ENCODE data around the gene SLC16A4. TPM values are rescaled to one million over a fixed set of nuclear protein-coding genes. Genes with fewer than 3 reads are reported as not detected.

The SLC16A4 gene
- total RNA-seq, 1 experiment from 2014 or later: 0.42 TPM

DNA sequence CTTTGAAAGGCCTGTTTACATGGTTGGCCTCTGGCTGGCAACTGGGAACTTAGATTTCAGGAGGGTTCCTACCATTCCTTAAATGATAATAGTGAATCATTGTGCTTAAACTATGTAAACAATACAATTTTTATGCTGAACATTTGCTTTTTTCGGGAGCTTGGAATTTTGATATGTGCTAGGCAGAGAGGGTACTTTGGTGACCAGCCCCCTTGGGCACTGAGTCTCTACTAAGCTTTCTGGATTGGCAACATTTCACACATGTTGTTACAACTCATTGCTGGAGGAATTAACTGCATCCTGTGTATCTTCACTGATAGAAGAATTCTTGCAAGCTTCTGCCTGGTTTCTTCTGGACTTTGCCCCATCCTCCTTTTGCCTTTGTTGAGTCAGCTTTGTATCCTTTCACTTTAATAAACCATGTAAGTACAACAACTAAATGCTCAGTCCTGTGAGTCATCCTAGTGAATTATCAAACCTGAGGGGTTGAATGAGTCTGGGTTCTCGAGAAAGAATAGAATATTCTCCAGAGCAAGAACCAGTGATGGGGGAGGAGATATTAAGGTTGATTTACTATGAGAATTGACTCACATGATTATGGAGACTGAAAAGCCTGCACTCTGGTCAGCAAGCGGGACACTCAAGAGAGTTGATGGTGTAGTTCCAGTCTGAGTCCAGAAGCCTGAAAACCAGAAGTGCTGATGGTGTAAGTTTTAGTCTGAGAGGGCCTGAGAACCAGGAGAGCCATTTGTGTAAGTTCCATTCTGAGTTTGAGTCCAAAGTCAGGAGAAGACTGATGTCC, 3.1 kb upstream of the SLC16A4 start:
- Histone ChIP-seq H3K36me3 (replicated peaks; ENCODE audit: control insufficient read depth, insufficient read depth, low read length) (no peaks in the 10 kb centered on the region), H3K4me3 (ENCODE audit: insufficient read depth, low read depth, low read length) (no peak overlapping the region), H3K27me3 (ENCODE audit: control insufficient read depth, insufficient read depth, low read length) (no peaks in the 10 kb centered on the region)
- no peak for DNase-seq

- no peak overlapping the region for H3K4me3 ChIP-seq (ENCODE audit: insufficient read depth, low read depth, low read length)
- H3K27me3 ChIP-seq (ENCODE audit: control insufficient read depth, insufficient read depth, low read length): no peaks in the 10 kb centered on the region
- no peak for DNase-seq
- H3K36me3 ChIP-seq (replicated peaks; ENCODE audit: control insufficient read depth, insufficient read depth, low read length): no peaks in the 10 kb centered on the region
Measured at GRCh38 chr1:110393286-110393685, 2.5 kb upstream of the SLC16A4 start.

- DNase-seq: no peak
- Histone ChIP-seq H3K4me3 (ENCODE audit: insufficient read depth, low read depth, low read length) (no peak overlapping the region), H3K27me3 (ENCODE audit: control insufficient read depth, insufficient read depth, low read length) (no peaks in the 10 kb centered on the region), H3K36me3 (replicated peaks; ENCODE audit: control insufficient read depth, insufficient read depth, low read length) (no peaks in the 10 kb centered on the region)
Measured at GRCh38 chr1:110390096-110390495, 730 bp downstream of the SLC16A4 start.

DNA sequence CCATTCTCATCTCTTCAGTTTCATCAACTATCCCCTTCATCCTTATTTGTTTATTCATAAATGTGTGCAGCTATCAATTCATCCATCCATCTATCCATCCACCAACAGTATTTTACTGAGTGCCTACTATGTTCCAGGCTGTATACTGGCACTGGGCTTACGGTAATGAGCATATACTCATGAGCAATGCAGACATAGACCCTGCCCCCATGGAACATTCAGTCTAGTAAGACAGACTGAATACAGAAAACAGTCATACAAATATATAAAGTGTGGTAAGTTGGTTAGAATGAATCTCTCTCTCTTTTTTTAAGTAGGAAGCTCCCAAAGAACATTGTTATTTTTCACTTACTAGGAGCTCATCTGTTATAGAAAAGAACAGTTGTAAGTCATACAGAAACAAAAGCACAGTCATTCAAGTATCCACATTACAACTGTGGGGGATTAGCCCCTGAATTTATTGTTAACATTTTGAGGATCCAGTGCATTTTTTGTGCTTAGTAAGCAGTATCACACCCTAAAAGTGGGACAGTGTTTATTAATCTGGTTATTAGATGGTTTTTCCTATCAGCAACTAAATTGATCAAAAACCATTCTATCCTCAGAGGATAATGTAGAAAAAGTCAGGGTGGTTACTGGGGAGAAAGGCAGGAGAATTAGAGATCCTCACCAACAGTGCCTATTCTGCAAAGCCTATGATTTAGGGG, 3.6 kb downstream of the SLC16A4 start:
- H3K4me3 ChIP-seq (ENCODE audit: insufficient read depth, low read depth, low read length): no peak overlapping the region
- H3K27me3 ChIP-seq (ENCODE audit: control insufficient read depth, insufficient read depth, low read length): no peaks in the 10 kb centered on the region
- DNase-seq: no peak
- no peaks in the 10 kb centered on the region for H3K36me3 ChIP-seq (replicated peaks; ENCODE audit: control insufficient read depth, insufficient read depth, low read length)

- no peak for DNase-seq
Measured at GRCh38 chr1:110385369-110385768, 5.5 kb downstream of the SLC16A4 start.

DNA sequence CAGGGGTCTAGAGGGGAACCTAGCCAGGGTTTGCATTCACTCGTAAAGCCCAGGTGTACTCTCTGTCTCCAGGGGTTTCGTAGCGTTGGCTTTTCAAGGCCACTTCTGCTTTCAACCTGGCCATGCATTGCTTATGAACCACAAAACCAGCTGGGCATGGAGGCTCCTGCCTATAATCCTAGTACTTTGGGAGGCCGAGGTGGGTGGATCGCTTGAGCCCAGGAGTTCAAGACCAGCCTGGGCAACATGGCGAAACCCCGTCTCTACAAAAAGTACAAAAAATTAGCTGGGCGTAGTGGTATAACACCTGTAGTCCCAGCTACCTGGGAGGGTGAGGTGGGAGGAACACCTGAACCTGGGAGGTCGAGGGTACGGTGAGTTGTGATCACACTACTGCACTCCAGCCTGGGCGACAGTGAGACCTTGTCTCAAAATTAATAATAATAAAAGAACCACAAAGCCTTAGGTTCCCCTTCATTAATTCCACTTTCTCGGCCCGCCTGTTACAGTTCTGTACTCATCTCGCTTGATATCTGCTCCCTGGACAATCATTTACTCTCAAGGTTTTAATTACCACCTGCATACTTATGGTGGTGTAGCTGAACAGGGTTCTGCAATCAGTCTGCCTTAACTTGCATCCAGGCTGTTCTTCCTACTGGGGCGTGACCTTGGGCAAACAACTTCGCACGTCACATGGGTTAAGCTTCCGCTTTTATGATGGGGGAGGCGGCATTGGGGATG, 6.1 kb downstream of the SLC16A4 start:
- Histone ChIP-seq H3K36me3 (replicated peaks; ENCODE audit: control insufficient read depth, insufficient read depth, low read length) (no peaks in the 10 kb centered on the region; the same call in 1 of the 2 replicates), H3K4me3 (ENCODE audit: insufficient read depth, low read depth, low read length) (no peak overlapping the region), H3K27me3 (ENCODE audit: control insufficient read depth, insufficient read depth, low read length) (no peaks in the 10 kb centered on the region)
- no peak for DNase-seq

More at GRCh38 chr1:110385369-110385768, 5.5 kb downstream of the SLC16A4 start:
- no peaks in the 10 kb centered on the region for H3K27me3 ChIP-seq (ENCODE audit: control insufficient read depth, insufficient read depth, low read length)
- H3K4me3 ChIP-seq (ENCODE audit: insufficient read depth, low read depth, low read length): no peak overlapping the region
- H3K36me3 ChIP-seq (replicated peaks; ENCODE audit: control insufficient read depth, insufficient read depth, low read length): no peaks in the 10 kb centered on the region; the same call in 1 of the 2 replicates

- no peak for DNase-seq
- Histone ChIP-seq H3K4me3 (ENCODE audit: insufficient read depth, low read depth, low read length) (no peak overlapping the region), H3K36me3 (replicated peaks; ENCODE audit: control insufficient read depth, insufficient read depth, low read length) (peaks cover 1% of the 10 kb centered on the region; the same call in 1 of the 2 replicates), H3K27me3 (ENCODE audit: control insufficient read depth, insufficient read depth, low read length) (no peaks in the 10 kb centered on the region)
Measured at GRCh38 chr1:110383251-110383990, 7.4 kb downstream of the SLC16A4 start.

GRCh38 chr1:110380672-110381283, 10.0 kb downstream of the SLC16A4 start:
- no peaks in the 10 kb centered on the region for H3K27me3 ChIP-seq (ENCODE audit: control insufficient read depth, insufficient read depth, low read length)
- no peak for DNase-seq

DNA sequence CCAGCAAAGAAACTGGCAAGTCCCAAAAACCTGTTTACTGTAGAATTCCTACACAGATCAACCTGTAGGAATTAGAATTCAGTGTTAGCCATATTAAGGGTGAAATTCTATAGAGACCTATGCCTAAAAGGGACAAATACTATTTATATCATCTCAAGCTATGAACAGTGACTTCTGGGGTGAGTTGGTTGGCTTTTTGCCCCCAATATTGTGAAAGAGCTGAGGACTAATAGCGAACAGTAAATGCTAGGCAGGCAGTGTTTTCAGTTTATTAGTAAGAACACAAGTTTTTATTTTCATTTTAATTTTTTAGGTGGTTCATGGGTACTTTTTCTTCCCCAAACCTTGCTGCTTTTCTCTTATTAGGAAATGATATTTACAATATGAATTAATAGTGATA, 15.3 kb downstream of the SLC16A4 start:
- DNase-seq: no peak
- Histone ChIP-seq H3K36me3 (replicated peaks; ENCODE audit: control insufficient read depth, insufficient read depth, low read length) (peaks cover 6% of the 10 kb centered on the region), H3K4me3 (ENCODE audit: insufficient read depth, low read depth, low read length) (no peak overlapping the region), H3K27me3 (ENCODE audit: control insufficient read depth, insufficient read depth, low read length) (no peaks in the 10 kb centered on the region)

More at GRCh38 chr1:110380672-110381283, 10.0 kb downstream of the SLC16A4 start:
- Histone ChIP-seq H3K36me3 (replicated peaks; ENCODE audit: control insufficient read depth, insufficient read depth, low read length) (peaks cover 4% of the 10 kb centered on the region), H3K4me3 (ENCODE audit: insufficient read depth, low read depth, low read length) (no peak overlapping the region)

DNA sequence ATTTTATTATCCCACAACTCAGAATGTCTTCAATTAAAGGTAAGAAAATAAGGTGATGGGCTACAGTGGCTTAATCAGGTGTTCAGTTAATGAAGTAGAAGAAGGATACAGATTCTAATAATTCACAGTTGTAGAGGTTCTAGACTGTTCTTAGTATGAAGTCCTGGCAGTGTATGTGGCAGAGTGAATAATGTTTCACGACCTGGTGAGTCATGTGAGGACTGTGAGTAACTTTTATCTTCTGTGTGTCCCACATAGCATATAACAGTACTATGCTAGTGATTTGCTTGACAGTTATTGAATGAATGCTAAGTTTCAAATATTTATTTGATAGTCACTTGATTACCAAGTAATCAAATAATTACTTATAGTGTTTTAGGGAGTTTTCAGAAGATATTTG, 20.0 kb downstream of the SLC16A4 start:
- peaks cover 4% of the 10 kb centered on the region; the same call in 1 of the 2 replicates for H3K36me3 ChIP-seq (replicated peaks; ENCODE audit: control insufficient read depth, insufficient read depth, low read length)
- no peaks in the 10 kb centered on the region for H3K27me3 ChIP-seq (ENCODE audit: control insufficient read depth, insufficient read depth, low read length)
- DNase-seq: no peak
- no peak overlapping the region for H3K4me3 ChIP-seq (ENCODE audit: insufficient read depth, low read depth, low read length)

- Histone ChIP-seq H3K4me3 (ENCODE audit: insufficient read depth, low read depth, low read length) (no peak overlapping the region), H3K36me3 (replicated peaks; ENCODE audit: control insufficient read depth, insufficient read depth, low read length) (peaks cover 3% of the 10 kb centered on the region; the same call in 1 of the 2 replicates), H3K27me3 (ENCODE audit: control insufficient read depth, insufficient read depth, low read length) (no peaks in the 10 kb centered on the region)
- DNase-seq: no peak
Measured at GRCh38 chr1:110364221-110364620, 26.6 kb downstream of the SLC16A4 start.

GRCh38 chr1:110361856-110362255, 29.0 kb downstream of the SLC16A4 start:
- no peak for DNase-seq
- H3K36me3 ChIP-seq (replicated peaks; ENCODE audit: control insufficient read depth, insufficient read depth, low read length): peaks cover 1% of the 10 kb centered on the region; the same call in 1 of the 2 replicates
- no peaks in the 10 kb centered on the region for H3K27me3 ChIP-seq (ENCODE audit: control insufficient read depth, insufficient read depth, low read length)
- no peak overlapping the region for H3K4me3 ChIP-seq (ENCODE audit: insufficient read depth, low read depth, low read length)

GRCh38 chr1:110360431-110360830, 30.4 kb downstream of the SLC16A4 start:
- Histone ChIP-seq H3K4me3 (ENCODE audit: insufficient read depth, low read depth, low read length) (no peak overlapping the region), H3K27me3 (ENCODE audit: control insufficient read depth, insufficient read depth, low read length) (no peaks in the 10 kb centered on the region), H3K36me3 (replicated peaks; ENCODE audit: control insufficient read depth, insufficient read depth, low read length) (peaks cover 4% of the 10 kb centered on the region)
- no peak for DNase-seq

DNA sequence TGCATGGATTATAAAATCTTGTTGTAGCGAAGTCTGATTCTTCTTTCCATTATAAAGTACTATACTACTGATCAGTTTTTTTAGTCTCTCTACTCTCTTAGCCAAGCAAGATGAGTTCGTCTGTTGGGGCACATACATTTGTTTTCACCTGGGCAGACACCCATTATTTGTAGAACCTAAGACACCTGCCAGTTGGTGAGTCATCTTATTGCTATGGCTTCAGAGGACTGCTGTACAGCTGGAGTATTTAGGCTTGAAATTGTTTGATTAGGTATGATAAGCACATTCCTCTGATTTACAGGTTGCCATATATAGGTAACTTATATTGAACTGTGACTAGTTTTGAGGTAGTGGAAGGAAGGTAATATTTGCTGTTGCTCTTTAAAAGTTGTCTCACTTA, 34.4 kb downstream of the SLC16A4 start:
- Histone ChIP-seq H3K27me3 (ENCODE audit: control insufficient read depth, insufficient read depth, low read length) (no peaks in the 10 kb centered on the region), H3K4me3 (ENCODE audit: insufficient read depth, low read depth, low read length) (no peak overlapping the region), H3K36me3 (replicated peaks; ENCODE audit: control insufficient read depth, insufficient read depth, low read length) (peaks cover 4% of the 10 kb centered on the region)
- no peak for DNase-seq

Data from H7 (cell line).